Colon (tissue), 2 donors: Measurements from ENCODE around the gene UBXN4.

Experiments
- FAIRE-seq: peaks from 2 replicates; lab custom pipeline; 2012; peaks lifted over from hg19 to GRCh38; lab: Jason Lieb, UNC
- donor health status: control.
- donor health status: control.

Gene UBXN4

GRCh38 chr2:135812907-135813511, 71.4 kb downstream of the UBXN4 start:
- no peak for FAIRE-seq

GRCh38 chr2:135815269-135815668, 73.6 kb downstream of the UBXN4 start:
- no peak for FAIRE-seq

GRCh38 chr2:135817466-135817865, 75.8 kb downstream of the UBXN4 start:
- FAIRE-seq = no peak

- FAIRE-seq = no peak
Measured at GRCh38 chr2:135817951-135818350, 76.3 kb downstream of the UBXN4 start.

DNA sequence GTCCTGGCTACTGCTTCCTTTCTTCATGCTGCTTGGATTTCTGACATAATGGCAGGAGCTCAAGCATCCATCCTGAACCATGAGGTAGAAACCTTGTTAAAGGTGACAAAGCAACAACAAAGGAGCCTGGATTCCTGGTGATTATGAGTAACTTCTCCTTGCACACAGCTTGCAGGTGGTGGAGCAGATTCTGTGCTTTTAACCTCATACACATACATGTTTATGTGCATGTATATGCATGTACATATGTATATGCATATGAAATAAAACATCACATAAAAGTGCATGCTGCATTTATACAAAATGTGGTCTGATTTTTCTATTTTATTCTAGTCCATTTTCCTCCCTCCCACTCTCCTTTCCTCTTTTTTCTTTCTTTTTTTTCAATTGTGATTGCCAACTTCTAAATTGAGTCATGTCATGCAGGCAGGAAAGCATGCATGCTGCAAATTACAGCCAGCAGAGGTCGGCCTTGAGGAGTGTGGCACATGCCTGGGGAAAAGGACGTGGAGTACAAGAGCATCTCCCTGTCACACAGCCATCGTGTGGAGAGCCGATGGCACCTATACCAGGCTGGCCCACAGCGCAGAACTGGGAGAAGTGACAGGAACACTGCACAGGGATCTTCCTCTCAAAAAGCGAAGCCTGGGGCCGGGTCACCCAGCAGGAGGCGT, 77.4 kb downstream of the UBXN4 start:
- FAIRE-seq = no peak

DNA sequence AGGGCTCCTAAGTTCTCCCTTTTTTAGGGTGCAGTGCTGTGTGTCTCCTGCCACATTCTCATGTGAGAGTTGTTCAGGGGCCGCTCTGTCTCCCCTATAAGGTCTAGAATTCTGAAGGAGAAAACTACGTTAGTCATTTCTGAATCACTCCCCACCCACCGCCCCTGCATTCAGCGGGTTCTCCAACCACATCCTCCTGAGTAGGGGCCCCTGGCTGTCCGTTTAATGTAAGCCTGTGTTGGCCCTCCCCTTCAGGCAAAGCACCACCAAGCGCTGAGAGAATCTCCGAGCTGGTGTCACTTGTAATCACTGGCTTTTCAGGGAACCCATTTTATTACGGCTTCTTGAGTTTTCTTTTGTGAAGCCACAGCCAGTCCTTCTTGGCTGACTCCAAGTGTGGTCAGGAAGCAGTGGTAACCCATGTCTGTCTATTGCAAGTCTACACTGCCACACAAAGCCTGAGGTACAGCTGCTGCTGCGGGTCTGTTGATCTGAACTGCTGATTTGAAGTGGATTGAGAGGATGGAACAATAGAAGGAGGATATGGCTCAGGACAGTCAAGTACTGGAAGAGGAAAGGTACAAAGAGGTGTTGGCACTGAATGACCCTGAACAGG, 78.5 kb downstream of the UBXN4 start:
- no peak for FAIRE-seq

DNA sequence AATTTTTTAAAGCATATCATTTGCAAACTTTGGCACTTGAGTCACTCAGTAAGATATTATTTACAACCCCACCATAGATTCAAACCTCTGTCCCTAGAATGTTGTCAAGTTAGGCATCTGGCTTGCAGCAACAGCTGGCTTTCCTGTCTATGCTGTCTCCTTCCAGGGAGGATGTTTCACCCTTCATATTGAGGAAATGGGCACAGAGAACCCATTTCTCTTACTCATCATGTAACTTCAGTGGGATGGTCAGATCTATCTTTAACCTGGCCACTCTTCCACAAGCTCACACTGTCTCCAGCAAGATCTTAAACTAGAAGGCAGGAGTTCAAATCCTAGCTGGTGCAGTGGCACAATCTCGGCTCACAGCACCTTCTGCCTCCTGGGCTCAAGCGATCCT, 79.5 kb downstream of the UBXN4 start:
- no peak for FAIRE-seq

GRCh38 chr2:135822855-135823254, 81.2 kb downstream of the UBXN4 start:
- no peak for FAIRE-seq

DNA sequence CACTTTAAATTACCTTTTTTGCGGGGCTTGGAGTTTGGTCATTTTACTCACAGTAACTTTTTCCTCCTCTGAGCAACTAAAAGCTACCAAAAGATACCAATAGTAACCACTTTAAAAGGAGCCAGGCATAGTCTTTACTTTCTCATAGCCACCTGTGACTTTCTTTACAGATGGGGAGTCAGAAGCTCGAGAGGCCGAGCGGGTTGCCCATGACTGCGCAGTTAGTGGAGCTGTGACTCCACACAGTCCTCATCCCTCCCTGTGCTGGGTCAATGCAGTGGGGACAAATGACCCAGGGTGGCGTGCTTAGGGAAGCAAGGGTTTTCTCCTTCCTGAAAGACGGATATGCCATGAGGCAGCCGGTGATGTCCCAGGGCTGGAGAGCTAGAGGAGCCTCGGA, 83.5 kb downstream of the UBXN4 start:
- no peak for FAIRE-seq

DNA sequence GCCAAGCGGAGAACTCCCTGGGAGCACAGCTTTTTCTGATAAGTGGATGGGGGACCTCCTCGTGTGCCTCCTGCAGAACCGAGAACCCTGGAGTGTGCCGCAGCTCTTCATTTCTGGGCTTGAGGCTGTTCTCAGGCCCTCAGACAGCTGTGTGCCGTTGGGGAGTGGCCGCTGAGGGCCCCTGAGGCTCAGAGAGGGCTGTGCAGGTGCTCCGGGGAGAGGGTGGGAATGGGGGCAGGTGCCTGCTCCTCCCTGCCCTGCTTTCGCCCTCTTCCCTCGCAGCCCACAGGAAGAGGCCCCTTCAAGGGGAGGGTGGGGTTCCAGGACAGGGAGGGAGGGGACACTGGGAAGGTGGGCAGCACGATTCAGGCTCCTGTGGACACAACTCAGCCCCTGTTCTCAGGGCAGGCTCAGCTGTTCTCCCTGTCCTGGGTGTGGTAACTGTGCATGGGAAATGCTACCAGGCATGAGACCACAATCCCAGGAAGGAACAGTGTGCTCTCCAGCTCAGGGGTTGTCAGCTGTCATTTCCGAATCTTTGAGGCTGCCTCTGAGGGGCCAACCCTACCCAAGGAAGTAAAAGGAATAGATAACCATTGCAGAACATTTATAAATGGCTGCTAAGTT, 84.0 kb downstream of the UBXN4 start:
- no peak for FAIRE-seq

DNA sequence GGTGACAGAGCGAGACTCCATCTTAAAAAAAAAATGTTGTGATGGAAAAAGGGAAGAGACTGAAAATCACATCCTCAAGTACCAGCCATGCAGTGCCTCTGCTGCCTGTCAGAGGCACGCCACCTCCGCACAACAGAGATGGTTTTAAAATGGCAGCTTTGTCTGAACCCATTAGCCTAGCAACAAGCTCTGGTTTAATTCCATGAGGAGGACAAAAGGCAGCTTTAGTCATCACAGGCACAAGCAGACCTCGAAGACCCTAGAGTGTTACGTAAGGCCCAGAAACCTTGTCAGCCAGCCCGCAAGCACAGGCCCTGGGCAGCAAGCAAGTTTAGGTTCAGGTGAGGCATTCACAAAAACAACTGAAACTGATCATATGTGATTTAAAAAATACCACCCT, 84.9 kb downstream of the UBXN4 start:
- no peak for FAIRE-seq

GRCh38 chr2:135829378-135830135, 87.9 kb downstream of the UBXN4 start:
- FAIRE-seq = no peak

DNA sequence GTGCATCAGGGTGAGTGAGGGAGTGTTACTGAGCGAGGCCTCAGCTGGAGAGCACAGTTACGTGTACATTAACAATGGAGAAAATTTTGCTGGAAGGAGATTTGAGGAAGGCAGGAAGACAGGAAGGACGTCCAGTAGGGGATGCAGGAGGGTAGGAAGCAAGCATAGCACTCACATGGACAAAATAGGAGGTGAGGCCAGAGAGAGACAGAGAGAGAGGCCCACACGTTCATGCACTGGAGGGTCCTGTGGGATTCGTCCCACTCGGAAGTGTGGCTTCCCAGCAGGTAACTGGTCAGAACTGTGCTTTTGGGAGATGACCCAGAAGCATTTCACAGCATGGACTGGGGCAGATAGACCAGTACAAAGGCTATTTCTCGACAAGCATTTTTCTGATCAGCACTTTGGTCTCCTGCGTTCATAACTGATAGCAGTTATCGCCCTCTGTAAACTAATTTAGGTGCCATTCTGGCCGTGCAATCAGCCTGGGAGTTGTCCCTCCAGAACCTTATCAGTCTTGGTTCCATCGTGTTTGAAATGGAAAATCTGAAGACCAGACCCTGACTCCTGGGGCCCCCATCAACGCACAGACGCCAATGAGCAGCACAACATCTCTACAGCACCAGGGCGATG, 89.6 kb downstream of the UBXN4 start:
- FAIRE-seq = no peak

- FAIRE-seq = no peak
Measured at GRCh38 chr2:135832891-135833290, 91.2 kb downstream of the UBXN4 start.
